T-helper 2 cell (primary cell): ENCODE results near the gene JAML.

ENCODE experiments used
- DNase-seq, 5 experiments: peaks; one replicate each; pipeline versions ENCODE4 v3.0.0 to v3.0.0-alpha.2; 2012 to 2022

The JAML gene

GRCh38 chr11:118239509-118240205 is 14.8 kb upstream of the JAML start:
- DNase-seq, result no peak

DNA sequence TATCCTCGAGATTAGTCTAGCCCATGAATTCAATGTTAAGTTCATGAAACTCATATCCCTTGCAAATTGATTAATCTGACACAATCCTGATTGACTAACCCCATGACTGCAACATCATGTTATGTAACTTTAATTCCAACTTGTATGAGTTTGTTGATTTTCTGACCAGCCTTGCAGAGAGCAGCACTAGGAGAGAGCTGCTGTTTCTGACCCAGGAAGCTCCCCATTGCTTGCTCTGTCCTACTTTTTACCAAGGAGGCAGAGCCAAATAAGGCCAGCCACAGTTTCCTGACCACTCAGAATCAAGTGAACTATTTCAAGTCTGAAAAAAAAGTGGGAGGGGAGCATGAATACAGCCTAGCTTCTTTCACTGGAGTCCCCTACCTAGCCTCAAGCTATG is 14.1 kb upstream of the JAML start:
- DNase-seq, result no peak

DNA sequence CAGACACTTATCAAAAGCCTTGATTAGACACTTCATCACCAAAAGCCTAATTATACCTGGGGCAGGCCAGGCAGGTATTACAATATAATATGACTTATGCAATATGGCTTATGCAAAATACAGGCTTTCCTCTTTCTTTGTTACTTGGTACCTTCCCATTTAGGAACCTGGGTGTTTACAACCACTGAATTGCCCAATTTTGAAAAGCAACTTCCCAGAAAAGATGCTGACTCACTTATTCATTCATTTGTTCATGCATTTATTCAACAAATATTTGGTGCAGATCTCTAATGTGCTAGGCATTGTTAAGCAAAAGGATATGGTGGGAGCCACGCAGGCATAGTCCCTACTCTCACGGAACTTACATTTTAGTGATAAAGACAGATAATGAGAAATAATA is 13.6 kb upstream of the JAML start:
- no peak for DNase-seq

- DNase-seq, result no peak
Measured at GRCh38 chr11:118236170-118236569, 11.4 kb upstream of the JAML start.

DNA sequence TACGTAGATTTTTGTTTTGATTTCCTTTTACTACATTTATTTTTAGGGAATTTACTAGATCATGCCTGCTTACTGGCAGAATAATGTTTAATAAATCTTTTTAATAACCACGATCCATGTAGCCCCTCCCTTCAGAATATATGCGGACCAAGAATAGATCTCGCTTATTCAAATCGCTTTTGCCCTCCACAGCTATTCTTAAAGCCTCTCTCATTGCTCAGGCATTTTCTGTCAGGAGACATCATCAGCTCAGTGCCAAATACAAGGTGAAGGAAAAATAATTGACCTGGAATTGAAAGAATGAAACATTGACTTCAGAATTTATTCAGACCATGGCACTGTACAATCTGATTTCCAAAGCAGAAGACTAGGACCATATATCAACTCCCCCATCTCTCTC is 10.0 kb upstream of the JAML start:
- no peak for DNase-seq

- DNase-seq, result no peak
Measured at GRCh38 chr11:118233850-118234249, 9.0 kb upstream of the JAML start.

DNA sequence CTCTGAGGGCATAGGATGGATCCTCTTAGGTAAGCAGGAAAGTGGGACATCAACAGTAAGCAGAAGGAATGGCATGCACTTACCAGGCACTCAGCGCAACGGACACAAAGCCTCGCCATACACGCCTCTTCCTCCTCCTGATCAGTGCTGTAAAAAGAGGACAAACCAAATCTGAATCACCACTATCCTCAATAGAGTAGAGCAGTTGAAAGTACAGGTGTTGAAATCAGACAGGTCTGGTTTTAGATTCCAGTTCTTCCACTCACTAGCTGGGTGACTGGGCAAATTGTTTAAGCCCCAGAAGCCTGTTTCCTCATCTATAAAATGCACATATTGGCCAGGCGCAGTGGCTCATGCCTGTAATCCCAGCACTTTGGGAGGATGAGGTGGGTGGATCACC is 8.6 kb upstream of the JAML start:
- DNase-seq, result no peak

GRCh38 chr11:118232659-118233058 is 7.8 kb upstream of the JAML start:
- peak in 1 of 5 experiments; percentile 46 for DNase-seq

GRCh38 chr11:118231461-118231860 is 6.7 kb upstream of the JAML start:
- DNase-seq, result no peak

GRCh38 chr11:118230088-118230487 is 5.3 kb upstream of the JAML start:
- DNase-seq, result peak in 3 of 5 experiments; percentile 35 to 79 (median 75)

DNA sequence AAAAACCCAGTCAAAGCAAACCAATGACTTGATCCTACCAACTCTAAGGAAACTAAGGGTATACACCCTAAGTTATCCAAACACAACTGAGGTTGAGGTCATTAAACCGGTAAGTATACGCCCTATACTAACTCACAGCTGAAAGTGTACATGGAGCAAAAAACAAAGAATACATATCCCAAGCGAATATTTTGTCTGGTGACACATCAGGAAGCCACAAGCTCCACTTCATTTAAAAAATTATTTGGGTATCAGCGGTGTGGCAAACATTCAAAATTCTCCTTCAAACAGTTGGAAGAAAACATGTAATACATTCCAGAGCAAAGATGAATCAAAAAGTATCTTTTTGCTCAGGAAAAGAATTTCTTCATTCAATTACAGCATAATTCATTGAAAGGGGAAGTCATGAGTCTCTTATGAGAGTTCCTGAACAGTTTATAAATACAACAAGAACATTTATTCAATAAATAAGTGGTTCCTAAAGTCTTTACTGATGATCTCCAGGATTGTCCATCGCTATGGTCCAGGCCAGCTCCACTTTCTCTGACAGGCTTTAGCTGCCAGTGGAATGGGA is 4.5 kb upstream of the JAML start:
- DNase-seq, result no peak

DNA sequence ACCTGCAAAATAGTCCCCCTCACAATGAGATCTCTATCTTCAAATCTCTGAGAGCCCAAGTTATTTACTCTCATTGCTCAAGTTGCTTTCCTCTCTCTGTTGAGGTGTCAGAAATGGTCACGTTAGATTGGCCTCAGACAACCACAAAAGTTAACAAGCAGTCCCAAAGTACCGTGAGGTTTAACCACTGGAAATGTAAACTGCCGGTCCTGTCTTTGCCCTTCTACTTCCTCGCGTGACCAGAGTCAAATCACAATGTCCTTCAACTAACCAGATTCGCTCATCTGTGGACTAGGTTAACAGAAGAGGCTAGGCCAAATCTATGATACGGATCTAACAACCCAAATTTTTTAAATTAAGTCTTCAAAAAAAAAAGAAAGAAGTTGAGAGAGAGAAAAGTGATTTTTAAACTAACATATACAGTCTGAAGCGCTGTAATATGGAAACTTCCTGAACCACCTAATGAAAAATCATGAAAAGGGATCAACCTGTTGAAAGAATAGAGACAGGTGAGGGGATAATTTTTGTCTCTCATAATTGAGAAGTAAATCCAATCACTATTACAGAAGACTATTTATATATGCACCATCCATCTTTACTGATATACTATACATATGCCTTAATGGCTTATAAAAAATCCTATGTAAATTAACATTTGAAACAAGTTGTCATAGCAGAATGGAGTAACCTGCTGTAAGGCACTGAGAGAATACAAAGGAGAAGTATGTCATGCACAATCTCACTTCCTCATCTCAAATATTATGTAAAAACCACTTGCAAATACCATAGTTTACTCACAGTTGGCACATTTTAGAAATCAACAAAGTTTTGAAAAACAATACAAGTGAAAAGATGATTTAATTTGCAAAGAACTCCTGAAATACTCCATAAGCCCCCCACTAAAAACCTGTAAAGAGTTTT is 3.3 kb upstream of the JAML start:
- DNase-seq, result peak in 2 of 5 experiments; percentile 71 to 96

DNA sequence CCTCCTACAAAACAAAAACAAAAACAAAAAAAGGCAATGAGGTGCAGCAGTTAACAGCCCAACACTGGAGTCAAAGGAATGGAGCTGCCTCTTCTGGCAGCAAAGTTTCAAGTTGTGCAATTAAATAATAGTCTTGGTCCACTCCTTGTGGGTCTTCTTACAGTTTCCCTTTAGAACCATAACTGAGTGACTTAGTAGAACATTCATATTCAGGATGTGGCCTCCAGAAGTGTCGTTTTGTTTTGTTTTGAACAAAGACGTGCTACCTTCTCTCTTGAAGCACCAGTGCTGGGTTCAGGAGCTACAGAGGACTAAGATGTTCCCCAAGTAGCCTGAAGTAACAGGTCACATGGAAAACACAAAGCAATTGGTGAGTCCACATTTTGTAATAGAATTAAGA is 2.0 kb upstream of the JAML start:
- peak in 1 of 5 experiments; percentile 84 for DNase-seq

GRCh38 chr11:118226296-118226695 is 1.5 kb upstream of the JAML start:
- no peak for DNase-seq

GRCh38 chr11:118223992-118224391 is 819 bp downstream of the JAML start:
- DNase-seq, result peak in 1 of 5 experiments; percentile 82

- DNase-seq, result peak in 1 of 5 experiments; percentile 78
Measured at GRCh38 chr11:118223570-118223969, 1.2 kb downstream of the JAML start.

DNA sequence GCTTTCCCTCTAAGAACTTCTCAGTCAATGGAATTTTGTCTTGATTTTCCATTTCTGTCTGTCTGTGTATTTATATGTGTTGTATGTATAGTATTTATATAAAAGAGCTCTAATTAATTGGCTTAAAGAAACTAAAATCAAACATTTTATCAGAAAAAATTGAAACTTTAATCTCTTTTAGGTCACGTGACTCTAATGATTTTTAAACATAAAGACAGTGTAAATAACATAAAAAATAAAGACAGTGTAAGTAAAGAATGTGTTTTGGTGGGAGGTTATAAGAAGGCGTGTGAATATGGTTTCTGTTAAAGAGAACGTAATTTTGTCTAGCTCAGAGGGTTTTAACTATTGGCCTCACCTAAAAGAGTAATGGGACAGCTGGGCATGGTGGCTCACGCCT is 2.4 kb downstream of the JAML start:
- no peak for DNase-seq

DNA sequence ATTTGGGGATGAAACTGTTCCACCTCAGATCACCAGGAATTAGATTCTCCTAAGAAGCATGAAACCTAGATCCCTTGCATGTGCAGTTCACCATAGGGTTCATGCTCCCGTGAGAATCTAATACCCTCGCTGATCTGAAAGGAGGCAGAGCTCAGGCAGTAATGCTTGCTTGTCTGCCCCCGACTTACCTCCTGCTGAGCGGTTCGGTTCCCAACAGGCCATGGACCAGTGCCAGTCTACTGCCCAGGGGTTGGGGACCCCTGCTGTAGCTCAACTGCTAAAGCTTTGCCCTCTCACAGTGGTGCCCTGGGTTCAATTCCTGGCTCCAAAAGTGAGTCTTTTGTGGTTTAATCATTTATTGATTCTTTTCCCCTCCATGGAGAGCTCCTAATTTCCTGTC is 3.4 kb downstream of the JAML start:
- no peak for DNase-seq

DNA sequence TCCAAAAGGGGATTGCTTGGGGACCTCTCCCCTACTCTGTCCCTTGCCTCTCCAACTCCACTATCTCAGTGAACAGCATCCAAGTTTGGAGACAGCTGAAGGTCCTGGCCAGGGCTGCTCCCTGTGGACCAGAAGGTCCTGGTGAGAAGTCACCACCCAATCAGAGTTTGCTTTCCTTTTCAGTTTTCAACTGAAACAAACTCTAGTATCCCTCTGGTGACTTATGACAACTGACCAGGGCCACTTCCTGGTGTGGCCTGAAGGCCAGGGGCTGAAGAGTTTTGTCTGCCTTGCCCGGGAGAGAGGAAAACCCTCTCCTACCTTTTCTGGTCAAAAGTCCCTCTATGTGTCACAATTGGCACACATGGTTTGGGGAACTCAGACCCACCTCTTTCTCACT is 5.1 kb downstream of the JAML start:
- no peak for DNase-seq

- DNase-seq, result no peak
Measured at GRCh38 chr11:118219244-118219643, 5.6 kb downstream of the JAML start.

- DNase-seq, result peak in 1 of 5 experiments; percentile 83
Measured at GRCh38 chr11:118217575-118217974, 7.2 kb downstream of the JAML start.

DNA sequence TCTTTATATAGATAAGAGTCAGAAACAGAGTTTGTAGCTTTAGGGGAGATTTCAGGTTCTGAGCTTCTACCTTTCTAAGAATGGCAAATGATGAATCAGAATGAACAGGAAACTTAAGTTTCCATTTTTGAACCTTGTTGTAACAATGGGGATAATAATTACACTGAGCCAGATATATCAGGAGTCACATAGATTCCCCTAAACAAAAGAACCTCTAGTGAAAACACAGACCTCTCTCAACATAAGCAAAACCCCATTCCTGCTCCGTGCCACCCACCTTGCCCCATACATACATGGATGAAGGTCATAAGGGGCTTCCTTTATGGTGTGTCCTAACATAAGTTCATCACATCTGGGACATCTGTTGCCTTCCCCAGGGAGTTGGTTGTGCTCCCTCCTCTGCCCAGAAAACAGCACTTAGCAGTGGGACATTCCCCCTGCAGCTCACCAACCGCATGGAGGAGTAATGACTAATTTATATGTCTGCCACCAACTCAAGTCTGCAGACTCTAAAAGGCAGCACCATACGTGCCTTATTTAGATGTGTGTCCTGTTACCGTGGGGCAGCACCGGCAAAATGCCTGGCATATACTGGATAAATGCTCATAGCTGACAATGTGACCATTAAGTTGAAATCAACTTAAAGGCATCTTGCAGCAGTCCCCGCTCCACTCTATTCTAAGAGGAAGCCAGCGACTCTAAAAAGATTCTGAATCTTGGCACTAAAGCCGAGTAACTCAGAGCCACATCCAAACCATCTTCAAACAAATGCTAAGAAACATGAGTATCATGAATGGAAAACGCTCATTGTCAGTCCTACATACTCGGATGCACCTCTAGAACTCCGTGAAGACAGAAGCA is 8.0 kb downstream of the JAML start:
- peak in 3 of 5 experiments; percentile 35 to 80 (median 46) for DNase-seq

DNA sequence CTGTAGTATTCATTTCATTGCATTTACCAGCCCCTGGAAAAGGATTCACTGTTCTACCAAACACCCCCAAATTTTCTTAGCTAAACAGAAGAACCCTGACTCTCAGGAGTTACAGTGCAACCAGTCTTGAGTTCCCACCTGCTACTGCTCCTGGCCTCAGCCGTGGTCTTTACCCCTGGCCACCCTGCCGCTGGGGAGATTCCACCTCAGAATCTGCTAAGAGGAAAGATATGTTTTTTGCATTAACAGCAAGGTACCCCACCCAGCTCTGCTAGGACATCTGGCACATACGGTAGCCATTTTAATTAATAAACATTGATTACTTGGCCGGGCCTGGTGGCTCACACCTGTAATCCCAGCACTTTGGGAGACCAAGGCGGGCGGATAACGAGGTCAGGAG is 9.0 kb downstream of the JAML start:
- no peak for DNase-seq
